Retina (tissue), 1 donor: ENCODE results near the gene HELZ2.
A peak's percentile ranks its signal among the peaks of the same experiment; 100 is the strongest.
"Not testable (repeated sequence)": the region's sequence is repeated elsewhere in the genome, so short reads cannot be mapped to it uniquely, and the experiment has no call there.

ENCODE experiments used
- DNase-seq: peaks from one replicate; pipeline ENCODE4 v3.0.0-alpha.2; 2016

Gene HELZ2

DNA sequence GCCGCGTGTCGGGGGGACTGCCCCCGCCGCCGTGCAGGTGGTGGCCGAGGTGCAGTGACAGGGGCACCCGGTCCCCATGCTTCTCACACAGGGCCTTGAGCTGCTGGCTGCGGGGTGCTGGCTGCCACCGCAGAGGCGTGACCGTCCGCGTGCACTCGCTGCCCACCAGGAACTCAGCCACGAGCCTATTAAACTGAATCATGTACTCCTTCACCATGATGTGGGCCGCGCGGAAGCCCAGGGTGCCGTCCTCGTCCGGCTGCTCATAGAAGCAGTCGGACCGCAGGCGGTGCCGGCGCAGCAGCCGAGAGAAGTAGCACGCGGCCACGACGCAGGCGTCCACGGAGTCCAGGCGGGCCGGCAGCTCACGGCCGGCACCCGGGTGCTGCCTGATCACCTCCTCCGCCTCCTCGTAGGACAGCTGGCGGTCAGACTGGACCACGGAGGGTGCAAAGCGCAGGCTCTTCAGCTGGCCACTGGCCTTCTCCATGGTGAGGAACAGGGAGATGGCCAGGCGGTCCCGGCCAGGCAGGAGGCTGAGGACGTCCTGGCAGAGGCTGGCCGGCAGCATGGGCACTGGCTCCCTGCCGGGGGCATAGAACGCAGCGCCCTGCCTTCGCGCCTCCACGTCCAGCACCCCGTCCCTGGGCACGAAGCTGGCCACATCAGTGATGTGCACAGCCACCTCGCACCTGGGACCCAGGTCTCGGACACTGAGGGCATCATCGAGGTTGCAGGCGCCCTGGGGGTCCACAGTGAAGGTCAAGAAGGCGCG lies 9.8 kb downstream of the HELZ2 start:
- no peak for DNase-seq

GRCh38 chr20:63563225-63563935 lies 10.7 kb downstream of the HELZ2 start:
- no peak for DNase-seq

- no peak for DNase-seq
Measured at GRCh38 chr20:63562461-63563224, 11.4 kb downstream of the HELZ2 start.

DNA sequence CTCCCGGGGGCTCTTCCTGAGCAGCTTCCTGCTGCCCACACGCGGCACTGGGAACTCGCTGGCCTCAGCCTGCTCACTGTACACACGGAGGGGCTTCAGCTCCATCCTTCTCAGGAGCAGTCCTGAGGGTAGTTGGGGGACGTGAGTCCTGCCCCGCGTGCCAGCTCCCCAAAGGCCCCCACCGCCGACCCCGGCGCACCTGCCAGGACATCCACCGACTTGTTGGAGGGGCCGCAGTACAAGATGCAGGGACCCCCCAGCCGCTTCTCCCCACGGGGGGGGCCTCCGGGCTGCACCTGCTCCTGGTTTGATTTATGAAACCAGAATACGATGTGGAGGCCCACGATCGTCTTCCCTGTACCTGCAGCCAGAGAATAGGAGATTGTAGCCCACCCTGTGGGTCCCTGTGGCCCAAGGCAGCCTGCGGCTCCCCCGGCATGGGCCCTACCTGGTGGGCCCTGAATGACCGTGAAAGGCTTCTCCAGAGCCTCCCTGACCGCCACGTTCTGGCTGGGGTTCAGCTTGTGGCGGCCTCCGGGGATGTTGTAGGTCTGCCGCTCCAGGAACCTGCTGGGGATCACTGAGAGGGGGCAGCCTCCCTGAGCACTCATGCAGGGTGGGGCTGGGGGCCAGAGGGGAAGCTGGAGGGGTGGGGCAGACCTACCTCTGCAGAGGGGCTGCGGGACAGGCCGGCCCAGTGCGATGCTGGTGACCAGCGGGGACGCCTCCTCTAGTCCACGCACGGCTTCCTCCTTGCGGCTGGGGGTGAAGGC lies 12.2 kb downstream of the HELZ2 start:
- DNase-seq, result no peak

GRCh38 chr20:63560856-63561609 lies 13.0 kb downstream of the HELZ2 start:
- no peak for DNase-seq

- DNase-seq, result no peak
Measured at GRCh38 chr20:63560333-63560805, 13.7 kb downstream of the HELZ2 start.

DNA sequence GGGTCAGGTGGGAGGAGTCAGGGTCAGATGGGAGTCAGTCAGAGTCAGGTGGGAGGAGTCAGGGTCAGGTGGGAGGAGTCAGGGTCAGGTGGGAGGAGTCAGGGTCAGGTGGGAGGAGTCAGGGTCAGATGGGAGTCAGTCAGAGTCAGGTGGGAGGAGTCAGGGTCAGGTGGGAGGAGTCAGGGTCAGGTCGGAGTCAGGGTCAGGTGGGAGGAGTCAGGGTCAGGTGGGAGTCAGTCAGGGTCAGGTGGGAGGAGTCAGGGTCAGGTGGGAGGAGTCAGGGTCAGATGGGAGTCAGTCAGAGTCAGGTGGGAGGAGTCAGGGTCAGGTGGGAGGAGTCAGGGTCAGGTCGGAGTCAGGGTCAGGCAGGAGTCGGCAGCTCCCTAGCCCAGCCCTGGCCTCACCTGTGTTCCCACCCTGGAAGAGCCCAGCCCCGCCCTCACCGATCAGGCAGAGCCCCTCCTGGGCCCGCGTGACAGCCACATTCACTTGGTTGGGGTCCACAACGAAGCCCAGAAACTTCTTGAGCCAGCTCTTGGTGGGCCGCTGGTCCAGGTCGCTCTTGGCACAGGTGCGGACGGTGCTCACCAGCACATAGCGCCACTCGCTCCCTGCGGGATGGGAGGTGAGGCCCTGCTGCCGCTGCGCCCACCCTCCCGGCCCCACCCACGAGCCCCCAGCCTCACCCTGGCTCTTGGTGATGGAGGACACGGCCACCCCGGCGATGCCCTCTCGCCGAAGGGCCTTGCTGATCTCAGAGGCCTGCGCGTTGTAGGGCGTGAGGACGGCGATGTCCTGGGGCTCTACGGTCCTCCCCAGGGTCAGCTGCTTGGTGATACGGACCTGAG lies 14.3 kb downstream of the HELZ2 start:
- not testable (repeated sequence) for DNase-seq

GRCh38 chr20:63558804-63559484 lies 15.1 kb downstream of the HELZ2 start:
- no peak for DNase-seq

DNA sequence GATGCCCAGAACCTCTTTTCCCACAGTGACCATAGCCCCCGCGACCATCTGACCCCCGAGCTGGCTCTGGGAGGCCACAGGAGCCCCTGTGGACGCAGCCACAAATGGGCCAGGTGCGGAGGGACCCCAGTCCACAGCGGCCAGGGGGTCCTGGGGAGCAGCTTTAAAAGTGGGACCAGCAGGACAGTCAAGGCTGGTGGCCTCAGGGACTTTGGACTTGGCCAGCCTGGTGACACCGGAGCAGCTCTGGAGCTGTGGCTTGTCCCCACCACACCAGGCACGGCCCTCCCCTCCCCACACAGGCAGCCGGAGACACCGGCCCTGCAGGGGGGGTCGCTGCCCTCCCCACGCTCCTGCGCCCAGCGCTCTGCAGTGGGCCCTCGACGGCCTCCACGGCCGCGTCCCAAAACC lies 16.6 kb downstream of the HELZ2 start:
- DNase-seq, result no peak

DNA sequence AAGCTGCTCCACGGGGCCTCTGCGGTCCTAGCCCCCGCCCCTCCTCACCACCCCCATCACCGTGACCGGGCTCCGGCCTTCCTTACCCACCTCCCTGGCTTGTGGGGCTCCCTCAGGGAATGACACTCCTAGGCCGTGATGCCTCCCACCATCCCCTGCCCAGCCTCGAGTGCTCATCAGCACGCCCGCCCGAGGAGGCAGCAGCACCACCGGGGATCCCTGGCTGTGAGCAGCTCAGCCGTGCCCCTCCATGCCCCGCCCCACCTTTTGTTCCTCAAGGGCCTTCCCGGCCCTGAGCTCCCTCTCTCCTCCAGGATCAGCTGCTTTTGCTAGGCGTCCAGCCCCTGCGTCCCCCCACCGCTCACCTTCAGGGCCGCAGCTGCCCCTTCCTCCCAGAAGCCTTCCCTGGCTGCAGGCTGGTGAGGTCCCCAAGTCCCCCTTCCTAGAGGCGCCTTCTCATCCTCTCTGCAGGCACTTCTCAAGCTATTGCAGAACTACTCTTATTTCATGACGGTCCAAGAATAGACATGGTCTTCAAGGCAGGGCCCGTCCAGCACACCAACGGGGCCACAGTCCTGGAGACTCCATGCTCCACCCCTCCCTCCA lies 17.1 kb downstream of the HELZ2 start:
- DNase-seq, result no peak

DNA sequence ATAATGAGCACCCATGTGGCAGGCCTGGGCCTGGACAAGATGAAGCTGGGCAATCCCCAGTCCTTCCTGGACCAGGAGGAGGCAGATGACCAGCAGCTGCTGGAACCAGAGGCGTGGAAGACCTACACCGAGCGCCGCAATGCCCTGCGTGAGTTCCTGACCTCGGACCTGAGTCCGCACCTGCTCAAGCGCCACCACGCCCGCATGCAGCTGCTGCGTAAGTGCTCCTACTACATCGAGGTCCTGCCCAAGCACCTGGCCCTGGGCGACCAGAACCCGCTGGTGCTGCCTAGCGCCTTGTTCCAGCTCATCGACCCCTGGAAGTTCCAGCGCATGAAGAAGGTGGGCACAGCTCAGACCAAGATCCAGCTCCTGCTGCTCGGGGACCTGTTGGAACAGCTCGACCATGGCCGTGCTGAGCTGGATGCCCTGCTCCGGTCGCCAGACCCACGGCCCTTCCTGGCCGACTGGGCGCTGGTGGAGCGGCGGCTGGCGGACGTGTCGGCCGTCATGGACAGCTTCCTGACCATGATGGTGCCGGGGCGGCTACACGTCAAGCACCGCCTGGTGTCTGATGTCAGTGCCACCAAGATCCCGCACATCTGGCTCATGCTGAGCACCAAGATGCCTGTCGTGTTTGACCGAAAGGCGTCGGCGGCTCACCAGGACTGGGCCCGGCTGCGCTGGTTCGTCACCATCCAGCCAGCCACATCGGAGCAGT lies 18.2 kb downstream of the HELZ2 start:
- no peak for DNase-seq

DNA sequence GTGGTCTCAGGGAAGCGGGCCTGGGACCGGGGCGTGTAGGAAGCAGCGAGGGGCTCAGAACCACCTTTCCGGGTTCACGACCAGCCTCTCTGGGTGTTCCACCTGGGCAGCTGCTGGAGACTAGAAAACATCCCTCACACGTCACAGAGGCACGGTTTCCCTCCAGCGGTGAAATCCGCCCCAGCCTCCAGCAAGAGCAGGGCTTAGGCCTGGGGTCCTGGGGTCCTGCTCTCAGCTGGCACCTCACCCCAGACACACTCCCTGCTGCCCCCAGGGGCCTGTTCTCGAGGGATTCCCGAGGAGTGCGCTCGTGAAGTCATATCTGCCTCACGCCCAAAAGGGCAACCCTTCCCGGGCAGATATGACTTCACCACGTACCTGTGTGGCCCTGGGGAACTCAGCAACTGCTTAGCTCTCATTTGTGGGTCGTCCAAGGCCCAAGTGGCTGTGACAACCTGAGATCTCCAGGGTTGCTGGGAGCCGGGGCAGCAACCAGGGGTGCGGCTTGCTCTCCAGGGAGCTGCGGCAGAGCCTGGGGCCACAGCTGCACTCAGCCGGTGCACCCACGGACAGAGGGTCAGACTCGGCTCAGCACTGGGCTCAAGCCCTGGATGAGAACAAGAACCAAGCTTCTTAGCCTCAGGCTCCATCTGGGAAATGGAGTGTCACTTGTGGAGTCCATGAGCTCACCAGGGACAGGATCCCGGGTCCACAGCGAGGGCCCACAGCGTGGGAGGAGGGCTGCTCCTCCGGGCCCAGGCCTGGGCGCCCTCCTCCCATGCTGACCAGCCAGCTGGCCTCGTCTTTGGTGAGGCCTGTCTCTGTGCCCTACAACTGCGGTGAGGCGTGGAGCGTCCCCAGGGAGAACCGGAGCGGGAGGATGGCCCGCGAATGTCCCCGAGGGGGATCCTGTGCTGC lies 19.4 kb downstream of the HELZ2 start:
- peak; percentile 57 for DNase-seq

- DNase-seq, result no peak
Measured at GRCh38 chr20:63553933-63554290, 20.1 kb downstream of the HELZ2 start, which contains the start of gene FNDC11. Gene FNDC11, plus strand, starts transcription at chr20:63554159. Its CDS starts 1,505 bp downstream, at chr20:63555664.

- DNase-seq, result peak; percentile 84
Measured at GRCh38 chr20:63553251-63553932, 20.6 kb downstream of the HELZ2 start.

GRCh38 chr20:63552481-63553249 lies 21.4 kb downstream of the HELZ2 start:
- DNase-seq, result peak; percentile 22

GRCh38 chr20:63551068-63551467 lies 23.0 kb downstream of the HELZ2 start:
- peak; percentile 38 for DNase-seq
